BLaER1 treated with 17β-estradiol and CSF1 and Interleukin-3, amounts not matched to agents 10 nM and 100 nM (cell line): ENCODE data around the gene KNOP1.
"Not testable (repeated sequence)": the region's sequence is repeated elsewhere in the genome, so short reads cannot be mapped to it uniquely, and the experiment has no call there.

ENCODE experiments used
- H3K27ac ChIP-seq, 11 experiments: shearing (Covaris generic); formaldehyde crosslinking; 2 replicates each; pipeline ENCODE4 v1.8.1; 2022
- H3K27me3 ChIP-seq, 11 experiments: shearing (Covaris generic); formaldehyde crosslinking; 2 replicates each; pipeline ENCODE4 v1.8.1; 2022
- H3K36me3 ChIP-seq, 11 experiments: shearing (Covaris generic); formaldehyde crosslinking; 2 replicates each; pipeline ENCODE4 v1.8.1; 2022
- H3K4me1 ChIP-seq, 10 experiments: shearing (Covaris generic); formaldehyde crosslinking; 2 replicates each; pipeline ENCODE4 v1.8.1; 2022
- H3K4me2 ChIP-seq, 11 experiments: shearing (Covaris generic); formaldehyde crosslinking; 2 replicates each; pipeline ENCODE4 v1.8.1; 2022
- H3K4me3 ChIP-seq, 10 experiments: shearing (Covaris generic); formaldehyde crosslinking; 2 replicates each; pipeline ENCODE4 v1.8.1; 2022
- H3K9ac ChIP-seq, 11 experiments: shearing (Covaris generic); formaldehyde crosslinking; 2 replicates each; pipeline ENCODE4 v1.8.1; 2022
- H3K9me3 ChIP-seq, 11 experiments: shearing (Covaris generic); formaldehyde crosslinking; replicated peaks in 1 of 11; 2 replicates each; pipeline ENCODE4 v1.8.1; 2022
- H4K20me1 ChIP-seq, 11 experiments: shearing (Covaris generic); formaldehyde crosslinking; 2 replicates each; pipeline ENCODE4 v1.8.1; 2022
- Cebpa-rat ChIP-seq, 11 experiments: shearing (Covaris generic); IDR thresholded peaks; 2 replicates each; pipeline ENCODE4 v1.8.1; 2022

The KNOP1 gene

GRCh38 chr16:19677402-19677801 lies 40.6 kb downstream of the KNOP1 start:
- Histone ChIP-seq H3K36me3 (peaks cover 0 to 54% (median under 1%) of the 10 kb centered on the region in 11 experiments; a peak in 8 of 22 replicates), H3K27ac (no peak overlapping the region), H3K4me1 (no peaks in the 10 kb centered on the region), H3K9me3 (no peaks in the 10 kb centered on the region), H3K4me2 (no peak overlapping the region), H4K20me1 (no peaks in the 10 kb centered on the region), H3K4me3 (no peak overlapping the region), H3K9ac (no peak overlapping the region), H3K27me3 (no peaks in the 10 kb centered on the region)
- TF ChIP-seq Cebpa-rat (IDR thresholded peaks at IDR 0.05): no peak

GRCh38 chr16:19674485-19674884 lies 43.5 kb downstream of the KNOP1 start:
- TF ChIP-seq Cebpa-rat (IDR thresholded peaks at IDR 0.05): no peak
- H3K4me2 ChIP-seq: no peak overlapping the region
- H3K36me3 ChIP-seq: peaks cover 0 to 63% (median 0%) of the 10 kb centered on the region in 11 experiments; a peak in 7 of 22 replicates
- no peaks in the 10 kb centered on the region for H3K4me1 ChIP-seq
- no peaks in the 10 kb centered on the region for H3K9me3 ChIP-seq
- no peak overlapping the region for H3K9ac ChIP-seq
- H3K4me3 ChIP-seq: no peak overlapping the region
- H3K27ac ChIP-seq: no peak overlapping the region
- H3K27me3 ChIP-seq: no peaks in the 10 kb centered on the region
- H4K20me1 ChIP-seq: no peaks in the 10 kb centered on the region

- H3K36me3 ChIP-seq: peaks cover 0 to 76% (median 0%) of the 10 kb centered on the region in 11 experiments; a peak in 8 of 22 replicates
- H3K9ac ChIP-seq: no peak overlapping the region
- no peaks in the 10 kb centered on the region for H3K27me3 ChIP-seq
- no peak for TF ChIP-seq Cebpa-rat (IDR thresholded peaks at IDR 0.05)
- no peak overlapping the region for H3K4me2 ChIP-seq
- H3K4me3 ChIP-seq: no peak overlapping the region
- no peaks in the 10 kb centered on the region for H3K4me1 ChIP-seq
- H3K9me3 ChIP-seq: no peaks in the 10 kb centered on the region
- no peaks in the 10 kb centered on the region for H4K20me1 ChIP-seq
- H3K27ac ChIP-seq: no peak overlapping the region
Observed at GRCh38 chr16:19672378-19672777, 45.6 kb downstream of the KNOP1 start.

- H3K27me3 ChIP-seq: no peaks in the 10 kb centered on the region
- H3K9ac ChIP-seq: no peak overlapping the region
- no peak overlapping the region for H3K27ac ChIP-seq
- H3K4me2 ChIP-seq: no peak overlapping the region
- H3K4me3 ChIP-seq: no peak overlapping the region
- no peaks in the 10 kb centered on the region for H3K4me1 ChIP-seq
- H4K20me1 ChIP-seq: no peaks in the 10 kb centered on the region
- H3K9me3 ChIP-seq: peaks cover 14 to 35% (median 21%) of the 10 kb centered on the region in 11 experiments
- TF ChIP-seq Cebpa-rat (IDR thresholded peaks at IDR 0.05): no peak
- peaks cover 5 to 85% (median 20%) of the 10 kb centered on the region in 11 experiments; a peak in 21 of 22 replicates for H3K36me3 ChIP-seq
Observed at GRCh38 chr16:19666477-19666876, 51.5 kb downstream of the KNOP1 start.

- H3K4me1 ChIP-seq, H3K27me3 ChIP-seq, H3K27ac ChIP-seq, H3K4me3 ChIP-seq, H4K20me1 ChIP-seq, H3K4me2 ChIP-seq, H3K9ac ChIP-seq: not testable (repeated sequence)
- H3K36me3 ChIP-seq: peaks cover 7 to 79% (median 19%) of the 10 kb centered on the region in 11 experiments; a peak in 21 of 22 replicates
- H3K9me3 ChIP-seq: peaks cover 15 to 38% (median 23%) of the 10 kb centered on the region in 11 experiments
Observed at GRCh38 chr16:19665313-19665712, 52.7 kb downstream of the KNOP1 start.

GRCh38 chr16:19664166-19664565 lies 53.9 kb downstream of the KNOP1 start:
- Histone ChIP-seq H3K9me3 (peaks cover 15 to 38% (median 23%) of the 10 kb centered on the region in 11 experiments), H3K4me3 (no peak overlapping the region), H3K4me2 (no peak overlapping the region), H3K27me3 (no peaks in the 10 kb centered on the region), H3K36me3 (peaks cover 7 to 68% (median 18%) of the 10 kb centered on the region in 11 experiments; a peak in 21 of 22 replicates), H3K9ac (no peak overlapping the region), H3K4me1 (no peaks in the 10 kb centered on the region), H4K20me1 (no peaks in the 10 kb centered on the region), H3K27ac (no peak overlapping the region)
- no peak for TF ChIP-seq Cebpa-rat (IDR thresholded peaks at IDR 0.05)

- no peak for TF ChIP-seq Cebpa-rat (IDR thresholded peaks at IDR 0.05)
- no peaks in the 10 kb centered on the region for H4K20me1 ChIP-seq
- H3K27ac ChIP-seq: no peak overlapping the region
Observed at GRCh38 chr16:19662351-19662750, 55.7 kb downstream of the KNOP1 start.

GRCh38 chr16:19660432-19660831 lies 57.6 kb downstream of the KNOP1 start:
- TF ChIP-seq Cebpa-rat (IDR thresholded peaks at IDR 0.05): no peak
- Histone ChIP-seq H3K9ac (no peak overlapping the region), H3K4me1 (no peaks in the 10 kb centered on the region), H3K9me3 (peaks cover 15 to 37% (median 23%) of the 10 kb centered on the region in 11 experiments), H3K36me3 (peaks cover 7 to 55% (median 18%) of the 10 kb centered on the region in 11 experiments; a peak in 21 of 22 replicates), H3K4me2 (no peak overlapping the region), H4K20me1 (no peaks in the 10 kb centered on the region), H3K4me3 (no peak overlapping the region), H3K27ac (no peak overlapping the region), H3K27me3 (no peaks in the 10 kb centered on the region)

More at GRCh38 chr16:19662351-19662750, 55.7 kb downstream of the KNOP1 start:
- H3K27me3 ChIP-seq: no peaks in the 10 kb centered on the region
- no peak overlapping the region for H3K9ac ChIP-seq
- H3K36me3 ChIP-seq: peaks cover 7 to 60% (median 18%) of the 10 kb centered on the region in 11 experiments; a peak in 21 of 22 replicates
- no peaks in the 10 kb centered on the region for H3K4me1 ChIP-seq
- peaks cover 15 to 38% (median 23%) of the 10 kb centered on the region in 11 experiments for H3K9me3 ChIP-seq
- H3K4me2 ChIP-seq: no peak overlapping the region
- H3K4me3 ChIP-seq: no peak overlapping the region

- H3K27me3 ChIP-seq: no peaks in the 10 kb centered on the region
- peaks cover 15 to 28% (median 19%) of the 10 kb centered on the region in 11 experiments for H3K9me3 ChIP-seq
- peaks cover 7 to 56% (median 18%) of the 10 kb centered on the region in 11 experiments; a peak in 21 of 22 replicates for H3K36me3 ChIP-seq
- H3K4me1 ChIP-seq: no peaks in the 10 kb centered on the region
- TF ChIP-seq Cebpa-rat (IDR thresholded peaks at IDR 0.05): no peak
- no peak overlapping the region for H3K4me2 ChIP-seq
- no peak overlapping the region for H3K4me3 ChIP-seq
- no peaks in the 10 kb centered on the region for H4K20me1 ChIP-seq
- no peak overlapping the region for H3K9ac ChIP-seq
- H3K27ac ChIP-seq: no peak overlapping the region
Observed at GRCh38 chr16:19659554-19659953, 58.5 kb downstream of the KNOP1 start.

- TF ChIP-seq Cebpa-rat (IDR thresholded peaks at IDR 0.05): no peak
- peaks cover 14 to 17% (median 16%) of the 10 kb centered on the region in 11 experiments for H3K9me3 ChIP-seq
Observed at GRCh38 chr16:19657831-19658230, 60.2 kb downstream of the KNOP1 start.

More at GRCh38 chr16:19657831-19658230, 60.2 kb downstream of the KNOP1 start:
- no peak overlapping the region for H3K4me3 ChIP-seq
- H3K27me3 ChIP-seq: no peaks in the 10 kb centered on the region
- H3K27ac ChIP-seq: no peak overlapping the region
- H3K36me3 ChIP-seq: peaks cover 11 to 59% (median 28%) of the 10 kb centered on the region in 11 experiments
- no peak overlapping the region for H3K4me2 ChIP-seq
- H4K20me1 ChIP-seq: no peaks in the 10 kb centered on the region
- no peak overlapping the region for H3K9ac ChIP-seq
- H3K4me1 ChIP-seq: no peaks in the 10 kb centered on the region
